Inferior parietal cortex (tissue), 1 donor: ENCODE data around the gene MYO6.
"Not testable (repeated sequence)": the region's sequence is repeated elsewhere in the genome, so short reads cannot be mapped to it uniquely, and the experiment has no call there.

Experiments
- DNase-seq: peaks from one replicate; pipeline ENCODE4 v3.0.0-alpha.2; 2016; ENCODE audit errors: extremely low spot score

MYO6 gene

DNA sequence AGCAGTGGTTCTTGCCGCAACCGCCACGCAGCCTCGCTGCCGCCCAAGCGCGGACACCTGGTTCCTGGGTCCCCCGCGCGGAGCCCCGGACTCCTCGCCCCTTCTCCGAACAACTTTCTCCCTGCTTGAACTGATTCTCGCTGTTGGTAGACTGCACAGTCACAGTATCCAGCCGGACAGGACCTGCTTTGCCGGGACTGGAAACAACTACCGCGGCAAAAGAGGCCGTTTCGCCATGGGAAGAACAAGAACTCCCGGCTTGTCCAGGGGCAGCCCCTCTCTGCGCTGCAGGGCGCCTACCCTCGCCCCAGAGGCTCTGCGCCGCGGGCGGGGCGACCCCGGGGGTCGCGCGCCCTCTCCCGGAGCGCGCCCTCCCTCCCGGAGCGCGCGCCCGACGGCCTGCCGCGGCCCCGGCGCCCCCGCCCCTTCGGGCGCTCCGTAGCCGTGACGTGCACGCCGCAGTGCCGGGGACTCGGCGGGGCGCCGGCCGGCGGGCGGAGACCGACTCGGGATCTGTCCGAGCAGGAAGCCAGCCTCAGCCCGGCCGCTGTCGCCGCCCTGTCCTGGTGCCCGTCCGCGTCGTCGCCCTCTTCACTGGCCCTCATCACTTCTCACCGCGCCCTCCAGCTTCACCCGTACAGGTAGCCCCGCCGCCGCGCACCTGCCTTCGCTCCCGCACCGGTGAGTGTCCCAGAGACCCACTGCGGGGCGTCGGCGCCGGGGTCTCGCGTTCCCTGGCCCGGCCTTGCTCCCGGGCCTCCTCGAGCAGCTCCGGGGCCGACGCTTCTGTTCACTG is at the start of gene MYO6:
MYO6 (plus strand) TSS at position 497 of the 796 bp plus-strand sequence. CDS start 68,309 bp downstream, outside the sequence.
- DNase-seq, result peak; percentile 70

DNA sequence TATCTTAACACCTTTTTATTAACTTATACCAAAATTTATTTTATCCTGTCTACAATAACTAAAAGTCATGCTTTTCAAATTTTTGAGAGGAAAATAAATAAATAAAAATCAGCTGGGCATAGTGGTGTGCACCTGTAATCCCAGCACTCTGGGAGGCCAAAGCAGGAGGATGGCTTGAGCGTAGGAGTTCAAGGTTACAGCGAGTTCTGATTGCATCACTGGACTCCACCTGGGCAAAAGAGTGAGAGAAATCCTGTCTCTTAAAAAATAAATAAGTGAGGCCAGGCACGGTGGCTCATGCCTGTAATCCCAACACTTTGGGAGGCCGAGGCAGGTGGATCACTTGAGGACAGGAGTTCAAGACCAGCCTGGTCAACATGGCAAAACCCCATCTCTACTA is 40.7 kb upstream of the MYO6 start:
- DNase-seq, result not testable (repeated sequence)

DNA sequence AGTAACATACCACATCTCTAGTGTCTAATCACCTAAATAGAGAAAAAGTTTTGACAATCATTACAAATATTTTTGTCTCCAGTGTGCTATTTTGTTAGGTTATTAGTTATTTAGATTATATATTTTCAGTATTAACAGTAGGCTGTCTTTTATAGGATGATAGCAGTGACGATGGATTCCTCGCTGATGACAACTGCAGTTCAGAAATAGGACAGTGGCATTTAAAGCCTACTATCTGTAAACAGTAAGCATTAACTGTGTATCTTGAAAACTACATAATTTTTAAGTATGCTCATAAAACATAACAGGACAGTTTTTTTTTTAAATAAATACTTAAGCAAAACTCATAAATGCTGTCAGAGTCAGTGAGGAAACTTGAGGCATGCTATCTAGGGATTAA is 37.9 kb upstream of the MYO6 start:
- DNase-seq, result no peak

DNA sequence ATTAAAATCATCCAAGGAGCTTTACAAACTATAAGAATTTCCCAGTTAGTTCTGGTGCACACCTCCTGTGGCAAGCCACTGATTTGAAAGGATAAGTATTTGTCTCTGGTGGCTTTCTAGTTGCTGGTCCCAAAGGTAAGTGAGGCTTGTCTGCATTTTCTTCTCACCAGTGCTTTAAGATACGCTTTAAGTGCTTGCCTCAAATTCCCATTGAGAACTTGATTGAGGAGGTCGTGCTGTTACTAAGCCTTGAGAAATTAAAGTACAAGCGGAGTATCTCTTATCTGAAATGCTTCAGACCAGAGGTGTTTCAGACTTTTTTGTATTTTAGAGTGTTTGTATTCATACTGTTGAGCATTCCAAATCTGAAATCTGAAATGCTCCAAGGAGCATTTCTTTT is 29.9 kb upstream of the MYO6 start:
- DNase-seq, result no peak

DNA sequence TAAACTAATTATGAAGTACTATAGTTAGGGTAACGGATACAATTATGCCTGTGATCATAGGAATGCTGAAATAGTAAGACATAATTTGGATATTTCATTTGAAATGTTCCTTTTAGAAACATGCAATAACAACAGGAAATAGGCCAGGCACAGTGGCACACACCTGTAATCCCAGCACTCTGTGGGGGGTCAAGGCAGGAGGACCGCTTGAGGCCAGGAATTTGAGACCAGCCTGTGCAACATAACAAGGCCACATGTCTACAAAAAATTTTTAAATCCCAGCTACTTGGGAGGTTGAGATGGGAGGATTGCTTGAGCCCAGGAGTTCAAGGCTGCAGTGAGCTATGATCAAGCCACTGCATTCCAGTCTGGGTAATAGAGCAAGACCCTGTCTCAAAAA is 25.7 kb upstream of the MYO6 start:
- no peak for DNase-seq

DNA sequence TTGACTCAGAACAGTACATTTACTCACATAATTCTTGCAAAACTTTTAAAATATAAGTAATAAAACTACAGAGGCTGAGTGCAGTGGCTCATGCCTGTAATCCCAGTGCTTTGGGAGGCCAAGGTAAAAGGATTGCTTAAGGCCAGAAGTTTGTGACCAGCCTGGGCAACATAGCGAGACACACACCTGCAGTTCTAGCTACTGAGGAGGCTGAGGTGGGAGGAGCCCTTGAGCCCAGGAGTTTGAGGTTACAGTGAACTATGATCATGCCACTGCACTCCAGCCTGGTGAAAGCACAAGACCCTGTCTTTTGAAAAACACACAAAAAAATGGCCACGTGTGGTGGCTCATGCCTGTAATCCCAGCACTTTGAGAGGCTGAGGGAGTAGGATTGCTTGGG is 21.8 kb upstream of the MYO6 start:
- no peak for DNase-seq

DNA sequence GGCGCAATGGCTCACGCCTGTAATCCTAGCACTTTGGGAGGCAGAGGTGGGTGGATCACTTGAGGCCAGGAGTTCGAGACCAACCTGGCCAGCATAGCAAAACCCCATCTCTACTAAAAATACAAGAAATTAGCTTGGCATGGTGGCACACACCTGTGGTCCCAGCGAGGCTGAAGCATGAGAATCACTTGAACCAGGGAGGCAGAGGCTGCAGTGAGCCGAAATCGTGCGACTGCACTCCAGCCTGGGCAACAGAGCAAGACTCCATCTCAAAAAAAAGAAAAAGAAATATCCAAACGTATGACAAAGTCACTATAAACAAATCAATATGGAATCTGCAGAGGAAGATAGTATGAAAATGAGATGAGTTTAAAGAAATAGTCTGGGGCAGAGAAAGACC is 18.0 kb upstream of the MYO6 start:
- not testable (repeated sequence) for DNase-seq

DNA sequence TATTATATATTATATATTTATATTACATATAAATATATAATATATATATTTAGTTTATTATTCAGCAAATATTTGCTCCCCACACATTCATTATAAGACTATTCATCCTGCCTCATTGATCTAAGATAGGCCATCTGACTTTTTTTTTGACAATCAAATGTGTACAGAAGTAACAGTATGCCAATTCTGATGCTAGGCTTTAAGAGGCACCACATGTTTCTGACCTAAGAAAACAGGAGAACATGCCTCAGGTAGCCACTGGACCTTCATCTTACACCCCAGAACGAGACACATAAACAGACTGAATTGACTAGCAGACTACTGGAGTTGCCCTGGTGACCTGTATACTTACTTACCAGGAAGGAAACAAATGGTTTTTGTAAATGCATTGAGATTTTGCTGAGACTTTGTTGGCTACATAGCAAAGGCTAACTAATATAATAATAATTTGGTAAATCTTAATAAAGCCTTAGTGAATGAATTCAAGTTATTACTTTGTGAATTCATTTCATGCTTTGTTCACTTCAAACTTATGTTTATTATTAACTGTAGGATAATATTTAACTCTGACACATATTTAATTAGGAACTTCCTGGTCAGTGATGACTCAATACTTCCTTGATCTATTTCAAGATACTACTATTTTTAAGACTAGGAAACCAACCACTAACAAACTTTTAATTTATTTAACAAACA is 13.4 kb upstream of the MYO6 start:
- no peak for DNase-seq

DNA sequence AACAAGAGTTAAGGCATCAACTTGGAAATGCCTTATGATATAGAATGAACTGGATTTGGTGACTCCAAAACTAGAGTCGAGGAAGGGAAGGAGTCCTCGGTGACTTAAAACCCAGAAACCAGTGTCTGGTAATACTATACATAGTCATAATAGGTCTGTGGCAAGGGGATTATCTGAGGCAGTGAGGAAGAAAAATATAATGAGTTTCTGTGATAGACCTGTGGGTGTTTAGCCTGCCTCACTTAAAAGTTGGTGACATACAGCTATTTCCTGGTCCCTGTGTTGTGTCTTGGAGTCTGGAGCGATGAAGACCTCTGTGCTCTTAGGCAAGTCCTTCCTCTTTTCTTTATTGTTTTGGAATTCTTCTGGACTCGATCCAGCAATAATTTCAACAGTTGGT is 5.1 kb upstream of the MYO6 start:
- DNase-seq, result no peak

DNA sequence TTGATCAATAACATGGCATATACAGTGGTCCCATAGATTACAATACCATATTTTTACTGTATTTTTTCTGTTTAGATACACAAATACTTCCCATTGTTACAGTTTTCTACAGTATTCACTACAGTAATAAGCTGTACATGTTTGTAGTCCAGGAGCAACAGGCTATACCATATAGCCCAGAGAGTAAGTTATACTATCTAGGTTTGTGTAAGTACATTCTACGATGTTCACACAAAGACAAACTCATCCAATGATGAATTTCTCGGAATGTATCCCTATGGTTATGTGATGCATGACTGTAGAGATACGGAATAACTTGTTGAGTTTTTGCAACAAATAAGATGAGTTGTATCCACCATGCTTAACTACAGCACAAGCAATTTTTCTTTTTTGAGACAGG is 3.6 kb upstream of the MYO6 start:
- DNase-seq, result no peak

DNA sequence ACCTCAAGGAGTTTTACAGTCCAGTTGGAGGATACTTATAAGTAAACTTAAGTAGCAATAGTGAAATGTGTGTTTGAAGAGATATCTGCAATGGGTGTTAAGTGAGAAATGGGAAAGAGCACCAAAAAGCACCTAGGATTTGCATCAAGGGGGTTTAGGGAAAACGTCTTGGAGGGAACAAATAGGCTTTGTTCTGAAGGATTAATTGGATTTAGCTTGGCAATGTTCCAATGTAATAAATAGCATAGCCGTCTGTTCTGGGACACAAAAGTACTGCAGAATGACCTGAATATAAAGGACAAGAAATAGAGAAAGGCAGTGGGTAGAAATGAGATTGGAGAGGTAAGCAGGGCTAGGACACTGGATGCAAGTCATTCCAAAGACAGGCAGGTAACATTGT is 2.8 kb upstream of the MYO6 start:
- DNase-seq, result no peak

DNA sequence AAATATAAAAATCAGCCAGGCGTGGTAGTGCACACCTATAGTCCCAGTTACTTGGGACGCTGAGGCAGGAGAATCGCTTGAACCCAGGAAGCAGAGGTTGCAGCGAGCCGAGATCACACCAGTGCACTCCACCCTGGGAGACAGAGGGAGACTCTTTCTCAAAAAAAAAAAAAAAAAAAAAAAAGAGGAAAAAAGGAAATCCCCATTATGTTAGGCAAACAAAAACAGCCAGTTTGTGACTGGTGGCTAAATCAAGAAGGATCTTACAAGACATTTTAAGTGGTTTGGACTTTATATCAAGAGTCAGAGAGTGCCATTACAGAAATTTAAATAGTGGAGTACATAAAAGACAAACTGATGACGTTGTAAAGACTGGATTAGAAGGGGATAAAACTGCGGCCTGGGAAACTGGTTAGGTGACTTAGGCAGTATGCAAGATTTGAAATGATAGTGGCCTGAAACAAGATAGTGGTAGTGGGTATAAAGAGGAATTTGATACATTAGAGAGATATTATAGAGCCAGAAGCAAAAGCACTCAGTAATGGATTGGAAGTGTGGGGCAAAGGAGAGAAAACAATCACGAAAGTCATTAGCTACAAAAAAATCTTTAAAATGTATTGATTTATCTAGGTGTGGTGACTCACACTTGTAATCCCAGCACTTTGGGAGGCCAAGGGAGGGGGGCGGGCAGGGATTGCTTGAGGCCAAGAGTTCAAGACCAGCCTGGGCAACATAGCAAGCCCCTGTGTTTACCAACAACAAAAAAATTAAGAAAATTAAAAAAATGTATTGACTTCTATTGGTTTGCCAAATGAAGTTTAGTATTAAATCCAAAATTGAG is 1.7 kb upstream of the MYO6 start:
- no peak for DNase-seq

DNA sequence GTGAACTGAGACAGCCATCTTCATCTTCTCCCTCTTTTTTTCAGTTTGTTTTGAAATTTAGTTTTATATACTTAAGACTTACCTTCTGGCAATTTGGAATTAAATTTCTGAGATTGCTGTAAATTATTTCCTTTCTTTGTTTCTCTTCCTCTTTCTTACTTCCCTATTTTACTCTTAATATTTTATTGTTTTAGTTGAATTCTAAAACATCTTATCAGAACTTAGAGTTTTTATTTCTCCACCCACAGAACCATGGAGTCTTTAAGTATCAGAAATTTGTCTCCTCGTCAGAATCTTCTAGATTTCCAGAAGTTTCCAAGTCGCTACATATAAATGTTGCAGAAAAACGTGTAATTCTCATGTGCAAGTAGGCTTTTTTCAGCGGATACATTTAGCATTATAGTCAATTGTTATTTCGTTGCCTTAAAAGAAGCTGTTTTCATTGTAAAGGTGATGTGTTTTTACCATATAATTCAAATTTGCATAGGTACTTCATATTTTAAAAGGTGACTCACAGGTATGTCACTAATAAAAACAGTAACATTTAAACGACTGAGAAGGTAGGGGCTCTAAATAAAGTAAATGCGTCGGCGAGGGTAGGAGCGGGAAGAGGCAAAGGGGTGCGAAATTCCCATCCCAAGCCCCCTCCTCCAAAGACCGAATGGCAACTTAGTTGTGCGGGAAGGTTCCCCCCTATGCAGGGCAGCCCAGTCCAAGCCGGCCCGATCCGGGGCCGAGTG is 866 bp upstream of the MYO6 start:
- DNase-seq, result peak; percentile 20

DNA sequence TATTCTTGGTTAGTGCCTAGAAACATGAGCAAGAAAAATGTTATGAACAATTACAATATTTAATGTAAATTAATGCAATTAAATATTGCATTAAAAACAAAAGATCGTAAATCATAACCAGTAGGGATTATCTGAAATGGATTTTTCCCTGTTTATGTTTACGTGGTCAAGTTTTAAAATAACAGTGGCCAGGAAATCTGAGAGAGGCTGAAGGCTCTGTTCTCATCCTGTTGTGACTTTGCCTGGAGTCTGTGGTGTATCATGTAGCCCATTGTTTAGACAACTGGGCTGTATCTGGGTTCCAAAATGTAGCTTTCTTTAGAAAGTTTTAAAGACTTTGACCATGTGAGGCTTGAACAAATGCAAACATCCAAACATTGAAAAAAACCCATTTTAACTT is 2.4 kb downstream of the MYO6 start:
- no peak for DNase-seq

DNA sequence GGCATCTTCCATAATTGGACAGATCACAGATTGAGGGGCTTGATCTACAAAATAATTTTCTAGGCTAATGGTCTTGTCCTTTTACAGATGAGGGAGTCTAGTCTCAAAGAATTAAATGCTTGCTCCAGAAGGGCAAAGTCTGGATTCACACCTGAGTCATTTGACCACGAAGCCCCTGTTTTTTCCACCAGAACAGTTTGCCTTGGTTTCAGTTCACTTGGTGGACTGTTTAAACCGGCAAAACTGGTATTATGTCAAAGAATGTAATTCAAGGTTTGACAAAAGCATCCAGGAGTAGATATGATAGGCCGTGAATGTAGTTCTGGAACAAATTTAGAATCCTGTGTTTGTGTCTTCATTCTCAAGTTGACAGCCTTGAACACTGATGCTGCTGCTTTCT is 3.3 kb downstream of the MYO6 start:
- no peak for DNase-seq

DNA sequence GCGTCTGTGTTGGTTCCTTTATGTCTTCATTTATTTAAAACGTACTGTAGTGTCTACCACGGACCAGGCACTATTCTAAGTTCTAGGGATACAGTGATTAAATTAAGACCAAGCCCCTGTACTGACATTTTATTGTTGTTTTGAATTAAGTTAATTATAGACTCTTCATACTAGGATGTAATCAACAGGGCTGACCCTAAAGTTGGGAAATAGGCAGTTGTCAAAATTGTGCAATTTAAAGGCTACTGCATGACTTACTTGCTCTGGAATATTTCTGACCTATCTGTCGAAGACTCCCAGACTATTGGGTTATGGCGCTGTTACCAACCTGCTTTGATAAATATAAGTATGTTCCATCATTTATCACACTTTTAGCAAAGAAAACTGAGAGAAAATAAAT is 6.7 kb downstream of the MYO6 start:
- DNase-seq, result no peak

DNA sequence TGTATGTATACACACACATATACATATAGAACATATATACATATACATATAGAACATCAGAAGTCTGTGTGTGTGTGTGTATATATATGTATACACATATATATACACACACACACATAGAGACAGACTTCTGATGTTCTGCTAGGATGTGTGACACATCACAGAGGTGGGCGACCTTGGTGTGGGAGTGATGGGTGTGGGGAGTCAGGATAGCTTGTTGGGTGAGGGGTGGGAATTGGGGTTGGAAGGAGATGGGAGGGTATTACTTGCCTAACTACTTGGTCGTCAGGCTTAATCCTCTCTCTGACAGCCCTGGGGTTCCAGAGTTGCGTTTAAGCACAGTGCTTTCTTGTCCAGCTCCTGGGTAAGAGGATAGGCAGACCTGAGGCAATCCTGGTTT is 8.3 kb downstream of the MYO6 start:
- DNase-seq, result no peak

DNA sequence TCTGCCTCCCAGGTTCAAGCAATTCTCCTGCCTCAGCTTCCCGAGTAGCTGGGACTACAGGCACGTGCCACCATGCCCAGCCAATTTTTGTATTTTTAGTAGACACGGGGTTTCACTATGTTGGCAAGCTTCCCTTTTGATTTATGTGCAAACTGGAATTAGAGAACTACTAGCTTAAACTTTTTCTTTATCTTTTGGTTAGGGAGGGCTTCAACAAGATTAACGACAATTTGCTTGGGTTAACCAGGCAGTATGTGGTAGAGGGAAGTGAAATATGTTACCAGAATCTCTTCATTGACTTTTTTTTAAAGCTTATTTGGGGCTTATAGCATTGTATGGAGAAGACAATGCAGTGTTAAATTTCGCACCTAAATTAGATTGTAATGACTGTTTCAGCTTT is 9.0 kb downstream of the MYO6 start:
- DNase-seq, result no peak

DNA sequence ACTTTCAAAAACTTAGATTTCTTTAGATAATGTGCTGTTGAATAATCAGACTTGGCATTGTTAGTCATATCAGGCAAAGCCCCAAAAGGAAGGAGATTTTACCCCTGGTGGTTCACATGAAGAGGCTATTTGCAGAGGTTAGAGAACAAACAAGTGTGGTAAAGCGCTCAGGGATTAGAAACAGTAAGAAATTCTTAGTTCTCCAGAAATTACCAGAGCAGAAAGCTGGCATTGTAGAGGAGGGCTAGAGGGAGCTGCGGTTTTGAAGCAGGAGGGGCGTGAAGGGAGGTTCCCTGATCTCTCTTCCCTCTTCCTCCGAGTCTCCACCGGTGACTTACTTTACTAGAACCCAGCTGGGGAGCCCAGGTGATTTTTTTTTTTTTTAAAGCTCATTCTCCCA is 10.2 kb downstream of the MYO6 start:
- DNase-seq, result no peak

DNA sequence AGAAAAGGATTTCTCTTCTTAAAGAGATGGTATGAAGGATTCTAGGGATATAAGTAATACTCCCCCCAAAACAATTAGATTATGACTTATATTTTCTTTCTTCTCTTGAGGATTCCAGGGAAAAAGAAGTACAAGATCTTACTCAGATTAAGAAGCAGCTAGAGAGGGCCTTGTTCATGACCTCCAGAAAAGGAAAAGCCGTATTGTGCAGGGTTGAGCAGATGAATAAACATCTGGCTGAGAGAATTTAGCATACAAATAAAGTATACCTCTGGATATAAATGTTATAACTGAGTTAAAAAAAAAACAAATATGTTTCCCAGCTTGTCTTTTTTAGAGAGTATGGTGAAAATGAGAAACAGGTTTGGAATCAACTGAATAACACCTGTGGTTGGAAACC is 11.3 kb downstream of the MYO6 start:
- no peak for DNase-seq

DNA sequence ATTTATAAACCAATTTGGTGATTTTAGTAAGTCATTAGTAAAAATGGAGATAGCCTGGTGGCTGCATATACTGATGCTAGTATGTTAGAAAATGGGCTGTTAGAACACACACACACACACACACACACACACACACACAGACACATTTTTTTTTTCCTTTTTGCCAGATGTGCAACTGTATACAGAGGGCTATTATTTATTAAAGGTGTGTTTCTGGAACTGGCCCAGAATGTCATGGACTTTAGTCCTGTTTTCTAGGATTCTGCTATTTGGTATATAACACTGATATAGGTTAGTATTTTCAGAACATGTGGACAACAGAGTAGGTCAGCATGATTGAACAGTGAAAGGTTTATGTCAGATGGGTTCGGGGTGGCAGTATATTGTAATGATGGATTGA is 12.4 kb downstream of the MYO6 start:
- no peak for DNase-seq

DNA sequence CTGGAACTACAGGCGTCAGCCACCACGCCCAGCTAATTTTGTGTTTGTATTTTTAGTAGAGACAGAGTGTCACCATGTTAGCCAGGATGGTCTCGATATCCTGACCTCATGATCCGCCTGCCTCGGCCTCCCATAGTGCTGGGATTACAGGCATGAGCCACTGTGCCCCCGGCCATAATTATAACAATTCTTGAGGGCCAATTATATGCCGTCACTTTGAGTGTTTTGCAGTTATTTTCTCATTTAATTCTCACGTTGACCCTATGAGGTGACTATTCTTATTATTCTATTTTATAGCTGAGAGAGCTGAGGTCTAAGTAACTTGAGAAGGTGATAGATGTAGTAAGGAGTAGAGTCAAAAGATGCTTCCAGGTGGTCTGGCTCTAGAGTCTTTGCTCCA is 13.0 kb downstream of the MYO6 start:
- no peak for DNase-seq
